Measurements from ENCODE around the gene EIF3A. TPM values are rescaled to one million over a fixed set of nuclear protein-coding genes. Genes with fewer than 3 reads are reported as not detected.
A peak's percentile ranks its signal among the peaks of the same experiment; 100 is the strongest.
"Not testable (repeated sequence)": the region's sequence is repeated elsewhere in the genome, so short reads cannot be mapped to it uniquely, and the experiment has no call there.

Gene EIF3A
- total RNA-seq, 1 donor: 135 TPM

- Histone ChIP-seq H3K79me2 (ENCODE audit: insufficient read depth, low read length) (peaks cover 29% of the 10 kb centered on the region), H3K4me1 (ENCODE audit: insufficient read depth, low read length) (peaks cover 22% of the 10 kb centered on the region), H3K36me3 (ENCODE audit: insufficient read depth, low read length) (peaks cover 28% of the 10 kb centered on the region)
- H3K27ac ChIP-seq (ENCODE audit: low read depth, low read length); H3K27me3 ChIP-seq (ENCODE audit: insufficient read depth, low read length); H3K4me3 ChIP-seq (ENCODE audit: insufficient read depth, low read length); H2AFZ ChIP-seq (ENCODE audit: low read length); DNase-seq (ENCODE audit: insufficient read length, low spot score, missing footprints); H3K9me3 ChIP-seq (ENCODE audit: low read depth, low read length); H3K4me2 ChIP-seq (ENCODE audit: insufficient read depth, low read length); H4K20me1 ChIP-seq (ENCODE audit: insufficient read depth, low read length): not testable (repeated sequence)
Measured at GRCh38 chr10:119107106-119107505, 26.5 kb upstream of the EIF3A start.

GRCh38 chr10:119105899-119106298 is 25.3 kb upstream of the EIF3A start:
- peaks cover 27% of the 10 kb centered on the region for H3K36me3 ChIP-seq (ENCODE audit: insufficient read depth, low read length)
- not testable (repeated sequence) for H2AFZ ChIP-seq (ENCODE audit: low read length); H3K4me3 ChIP-seq (ENCODE audit: insufficient read depth, low read length); H3K9me3 ChIP-seq (ENCODE audit: low read depth, low read length); H3K27ac ChIP-seq (ENCODE audit: low read depth, low read length); H3K4me2 ChIP-seq (ENCODE audit: insufficient read depth, low read length); DNase-seq (ENCODE audit: insufficient read length, low spot score, missing footprints); H4K20me1 ChIP-seq (ENCODE audit: insufficient read depth, low read length); H3K27me3 ChIP-seq (ENCODE audit: insufficient read depth, low read length)
- peaks cover 29% of the 10 kb centered on the region for H3K79me2 ChIP-seq (ENCODE audit: insufficient read depth, low read length)
- H3K4me1 ChIP-seq (ENCODE audit: insufficient read depth, low read length): peaks cover 11% of the 10 kb centered on the region

GRCh38 chr10:119105155-119105554 is 24.5 kb upstream of the EIF3A start:
- Histone ChIP-seq H3K36me3 (ENCODE audit: insufficient read depth, low read length) (peaks cover 20% of the 10 kb centered on the region), H3K4me2 (ENCODE audit: insufficient read depth, low read length) (peak overlapping the region; percentile 89), H3K27ac (ENCODE audit: low read depth, low read length) (no peak overlapping the region), H2AFZ (ENCODE audit: low read length) (no peak overlapping the region), H3K9me3 (ENCODE audit: low read depth, low read length) (no peaks in the 10 kb centered on the region), H3K79me2 (ENCODE audit: insufficient read depth, low read length) (peaks cover 29% of the 10 kb centered on the region), H3K27me3 (ENCODE audit: insufficient read depth, low read length) (no peaks in the 10 kb centered on the region), H4K20me1 (ENCODE audit: insufficient read depth, low read length) (no peaks in the 10 kb centered on the region), H3K4me3 (ENCODE audit: insufficient read depth, low read length) (peak overlapping the region; percentile 79), H3K4me1 (ENCODE audit: insufficient read depth, low read length) (peaks cover 11% of the 10 kb centered on the region)
- DNase-seq (ENCODE audit: insufficient read length, low spot score, missing footprints): no peak
- no peak for TF ChIP-seq CTCF (IDR thresholded peaks at IDR 0.05; ENCODE audit: extremely low read depth, low read depth, low read length)

GRCh38 chr10:119104654-119105015 is 24.0 kb upstream of the EIF3A start:
- no peaks in the 10 kb centered on the region for H3K9me3 ChIP-seq (ENCODE audit: low read depth, low read length)
- H3K27me3 ChIP-seq (ENCODE audit: insufficient read depth, low read length): no peaks in the 10 kb centered on the region
- H3K79me2 ChIP-seq (ENCODE audit: insufficient read depth, low read length): peaks cover 29% of the 10 kb centered on the region
- H3K27ac ChIP-seq (ENCODE audit: low read depth, low read length): no peak overlapping the region
- H3K4me1 ChIP-seq (ENCODE audit: insufficient read depth, low read length): peaks cover 11% of the 10 kb centered on the region
- no peak for TF ChIP-seq CTCF (IDR thresholded peaks at IDR 0.05; ENCODE audit: extremely low read depth, low read depth, low read length)
- peak overlapping the region; percentile 77 for H2AFZ ChIP-seq (ENCODE audit: low read length)
- H4K20me1 ChIP-seq (ENCODE audit: insufficient read depth, low read length): no peaks in the 10 kb centered on the region
- peak; percentile 86 for DNase-seq (ENCODE audit: insufficient read length, low spot score, missing footprints)
- H3K4me3 ChIP-seq (ENCODE audit: insufficient read depth, low read length): peak overlapping the region; percentile 79
- peak overlapping the region; percentile 89 for H3K4me2 ChIP-seq (ENCODE audit: insufficient read depth, low read length)
- peaks cover 14% of the 10 kb centered on the region for H3K36me3 ChIP-seq (ENCODE audit: insufficient read depth, low read length)

- no peak within 1 kb of the TSS for H3K27ac ChIP-seq (ENCODE audit: low read depth, low read length)
- H3K4me3 ChIP-seq (ENCODE audit: insufficient read depth, low read length): peak within 1 kb of the TSS; percentile 79
- no peaks in the 10 kb centered on the region for H3K9me3 ChIP-seq (ENCODE audit: low read depth, low read length)
- no peak for TF ChIP-seq CTCF (IDR thresholded peaks at IDR 0.05; ENCODE audit: extremely low read depth, low read depth, low read length)
- H3K36me3 ChIP-seq (ENCODE audit: insufficient read depth, low read length): peaks cover 10% of the 10 kb centered on the region
- peaks cover 11% of the 10 kb centered on the region for H3K4me1 ChIP-seq (ENCODE audit: insufficient read depth, low read length)
- H3K4me2 ChIP-seq (ENCODE audit: insufficient read depth, low read length): peak within 1 kb of the TSS; percentile 89
- DNase-seq (ENCODE audit: insufficient read length, low spot score, missing footprints): peak; percentile 99
- peaks cover 29% of the 10 kb centered on the region for H3K79me2 ChIP-seq (ENCODE audit: insufficient read depth, low read length)
- no peaks in the 10 kb centered on the region for H3K27me3 ChIP-seq (ENCODE audit: insufficient read depth, low read length)
- H2AFZ ChIP-seq (ENCODE audit: low read length): peak within 1 kb of the TSS; percentile 77
- H4K20me1 ChIP-seq (ENCODE audit: insufficient read depth, low read length): no peaks in the 10 kb centered on the region
Measured at GRCh38 chr10:119103903-119104653, 23.5 kb upstream of the EIF3A start, which contains the start of gene DENND10. Gene DENND10 (plus strand): TSS chr10:119104113. CDS start chr10:119104143, 30 bp downstream.

All from osteoblast (primary cell).